GM23338 (cell line): Measurements from ENCODE around the gene TMEM141. TPM values are rescaled to one million over a fixed set of nuclear protein-coding genes. Genes with fewer than 3 reads are reported as not detected.

ENCODE experiments used
- ATAC-seq: fragments of 200-7000 bp; cut with Tn5 transposase; 3 replicates; pipeline ENCODE4 v1.9.1; 2020
- DNase-seq: peaks from one replicate; pipeline ENCODE4 v3.0.0-alpha.2; 2015; ENCODE audit warnings: low spot score
- H2AFZ ChIP-seq: fragments of 200-600 bp; sonication (generic); 2 replicates; pipeline ENCODE4 v1.8.0; 2016; ENCODE audit warnings: antibody characterized with exemption, mild to moderate bottlenecking, moderate library complexity
- H3F3A ChIP-seq: fragments of 200-600 bp; sonication (generic); replicated peaks from 2 replicates; pipeline ENCODE4 v1.8.0; 2017; ENCODE audit warnings: antibody characterized with exemption, mixed run types, low read depth
- H3K27ac ChIP-seq: fragments of 200-600 bp; sonication (generic); 2 replicates; pipeline ENCODE4 v1.6.1; 2016; ENCODE audit warnings: low read depth
- H3K27me3 ChIP-seq: fragments of 200-600 bp; sonication (generic); 2 replicates; pipeline ENCODE4 v1.8.0; 2016; ENCODE audit warnings: mild to moderate bottlenecking, mixed run types, moderate library complexity; ENCODE audit not compliant: insufficient read depth
- H3K36me3 ChIP-seq: fragments of 200-600 bp; sonication (generic); 2 replicates; pipeline ENCODE4 v1.8.0; 2016; ENCODE audit warnings: mild to moderate bottlenecking; ENCODE audit not compliant: insufficient read depth
- H3K4me1 ChIP-seq: fragments of 200-600 bp; sonication (generic); 2 replicates; pipeline ENCODE4 v1.8.0; 2016; ENCODE audit warnings: mild to moderate bottlenecking, moderate library complexity; ENCODE audit not compliant: insufficient read depth
- H3K4me2 ChIP-seq: fragments of 200-600 bp; sonication (generic); 2 replicates; pipeline ENCODE4 v1.7.1; 2017; ENCODE audit warnings: mixed run types
- H3K4me3 ChIP-seq: fragments of 200-600 bp; sonication (generic); 2 replicates; pipeline ENCODE4 v1.6.1; 2016; ENCODE audit warnings: mixed run types
- H3K79me2 ChIP-seq: fragments of 200-600 bp; sonication (generic); replicated peaks from 2 replicates; pipeline ENCODE4 v1.8.0; 2017; ENCODE audit warnings: mild to moderate bottlenecking; ENCODE audit not compliant: insufficient read depth
- H3K9me2 ChIP-seq: fragments of 200-600 bp; sonication (generic); 2 replicates; pipeline ENCODE4 v1.8.0; 2017; ENCODE audit not compliant: insufficient read depth
- H4K20me1 ChIP-seq: fragments of 200-600 bp; sonication (generic); replicated peaks from 2 replicates; pipeline ENCODE4 v1.8.0; 2017; ENCODE audit warnings: mild to moderate bottlenecking; ENCODE audit not compliant: insufficient read depth
- H3K27ac Mint-ChIP-seq: 2 replicates; pipeline ENCODE4 v1.8.0; 2020; ENCODE audit warnings: inconsistent platforms, mild to moderate bottlenecking, moderate library complexity, mixed read lengths
- H3K27me3 Mint-ChIP-seq: 3 replicates; pipeline ENCODE4 v1.8.0; 2022; ENCODE audit warnings: low read depth, mild to moderate bottlenecking, moderate library complexity, mixed read lengths, inconsistent platforms; ENCODE audit not compliant: insufficient read depth, poor library complexity
- H3K36me3 Mint-ChIP-seq: 3 replicates; pipeline ENCODE4 v1.8.0; 2021; ENCODE audit warnings: low read depth, mild to moderate bottlenecking, inconsistent platforms, moderate library complexity, mixed read lengths
- H3K4me1 Mint-ChIP-seq: 3 replicates; pipeline ENCODE4 v1.8.0; 2020; ENCODE audit warnings: mild to moderate bottlenecking, inconsistent platforms, mixed read lengths
- H3K4me3 Mint-ChIP-seq: 3 replicates; pipeline ENCODE4 v1.8.0; 2021; ENCODE audit warnings: moderate library complexity, mild to moderate bottlenecking, inconsistent platforms, mixed read lengths
- H3K9me3 Mint-ChIP-seq: 3 replicates; pipeline ENCODE4 v1.8.0; 2020; ENCODE audit warnings: moderate library complexity, mild to moderate bottlenecking, inconsistent platforms, mixed read lengths
- CREB1 ChIP-seq: fragments of 250-450 bp; sonication (Bioruptor Pico); IDR thresholded peaks from 2 replicates; pipeline ENCODE4 v1.5.0; 2020; ENCODE audit warnings: low read depth, mild to moderate bottlenecking, moderate library complexity
- EZH2 ChIP-seq: fragments of 200-600 bp; sonication (generic); IDR thresholded peaks from one replicate; pipeline ENCODE4 v1.8.0; 2017; ENCODE audit warnings: antibody characterized with exemption, mild to moderate bottlenecking, low read depth; ENCODE audit not compliant: unreplicated experiment
- EZH2phosphoT487 ChIP-seq: fragments of 200-600 bp; sonication (generic); IDR thresholded peaks from one replicate; pipeline ENCODE4 v1.8.1; 2018; ENCODE audit warnings: antibody characterized with exemption; ENCODE audit not compliant: unreplicated experiment
- JUNB ChIP-seq: IDR thresholded peaks from one replicate; pipeline ENCODE4 v1.6.1; 2016; ENCODE audit warnings: antibody characterized with exemption; ENCODE audit not compliant: unreplicated experiment
- NANOG ChIP-seq: IDR thresholded peaks from 2 replicates; pipeline ENCODE4 v1.6.1; 2016; ENCODE audit warnings: antibody characterized with exemption, borderline replicate concordance
- POLR2AphosphoS5 ChIP-seq: IDR thresholded peaks from 2 replicates; pipeline ENCODE4 v1.6.1; 2016; ENCODE audit warnings: antibody characterized with exemption, low read depth
- REST ChIP-seq: IDR thresholded peaks from one replicate; pipeline ENCODE4 v1.6.1; 2018; ENCODE audit warnings: antibody characterized with exemption; ENCODE audit not compliant: unreplicated experiment
- ZNF331 ChIP-seq: fragments of 250-450 bp; sonication (Bioruptor Pico); IDR thresholded peaks from 2 replicates; pipeline ENCODE4 v1.5.0; 2020; ENCODE audit warnings: low read depth, mild to moderate bottlenecking, moderate library complexity
- polyA plus RNA-seq: library from polyadenylated mRNA; unstranded; fragments of >200 nt; fragmentation: Nextera tagmentation; extraction: Ambion mirVana; gene quantifications from 2 replicates; pipeline ENCODE4 v1.2.1, GENCODE V29; 2016
- total RNA-seq: library from RNA; depleted of rRNA; stranded (reverse); fragments of >200 nt; shearing (Covaris generic); gene quantifications from 2 replicates; pipeline ENCODE4 v1.2.3, GENCODE V29; 2014
- TF ChIP-seq, protein P1 (sequence below), 2 experiments: fragments of 200-600 bp in 1 of 2; sonication (generic) in 1 of 2; conservative IDR thresholded peaks; 2 replicates each; pipeline versions ENCODE4 v1.5.1 to v1.6.1; 2016 to 2017; ENCODE audit warnings: antibody characterized with exemption in 2 of 2, low read depth in 2 of 2, mild to moderate bottlenecking in 2 of 2, moderate library complexity in 1 of 2

TMEM141 gene
- total and polyA plus RNA-seq, 2 experiments from 2014 or later = 71.4 to 90.5 TPM

- no peak for TF ChIP-seq POLR2AphosphoS5
- TF ChIP-seq NANOG = no peak
- TF ChIP-seq EZH2phosphoT487 = no peak
- TF ChIP-seq CREB1 (CRISPR knock-in tag) = no peak
- no peak for TF ChIP-seq EZH2
Measured at GRCh38 chr9:136782452-136782851, 8.7 kb upstream of the TMEM141 start (continued).

- no peaks in the 10 kb centered on the region for H3F3A ChIP-seq
- H2AFZ ChIP-seq = no peak overlapping the region
- Mint-ChIP-seq H3K4me1 (peaks cover 3% of the 10 kb centered on the region; the same call in 1 of the 3 replicates), H3K27me3 (peaks cover 7% of the 10 kb centered on the region), H3K27ac (no peak overlapping the region), H3K36me3 (no peaks in the 10 kb centered on the region; the same call in 2 of the 3 replicates), H3K4me3 (no peak overlapping the region), H3K9me3 (no peaks in the 10 kb centered on the region; the same call in 1 of the 3 replicates)
- peak; percentile 60 for DNase-seq
- H3K4me1 ChIP-seq = no peaks in the 10 kb centered on the region
- H3K27ac ChIP-seq = no peak overlapping the region
- H3K36me3 ChIP-seq = no peaks in the 10 kb centered on the region
- H3K79me2 ChIP-seq = no peaks in the 10 kb centered on the region
- H3K27me3 ChIP-seq = no peaks in the 10 kb centered on the region
- no peak overlapping the region for H3K4me2 ChIP-seq
- no peak; the same call in 2 of the 3 replicates for ATAC-seq
- no peak overlapping the region for H3K4me3 ChIP-seq
- no peaks in the 10 kb centered on the region for H4K20me1 ChIP-seq
- no peak for TF ChIP-seq ZNF331 (CRISPR knock-in tag)
- TF ChIP-seq, protein P1, sequence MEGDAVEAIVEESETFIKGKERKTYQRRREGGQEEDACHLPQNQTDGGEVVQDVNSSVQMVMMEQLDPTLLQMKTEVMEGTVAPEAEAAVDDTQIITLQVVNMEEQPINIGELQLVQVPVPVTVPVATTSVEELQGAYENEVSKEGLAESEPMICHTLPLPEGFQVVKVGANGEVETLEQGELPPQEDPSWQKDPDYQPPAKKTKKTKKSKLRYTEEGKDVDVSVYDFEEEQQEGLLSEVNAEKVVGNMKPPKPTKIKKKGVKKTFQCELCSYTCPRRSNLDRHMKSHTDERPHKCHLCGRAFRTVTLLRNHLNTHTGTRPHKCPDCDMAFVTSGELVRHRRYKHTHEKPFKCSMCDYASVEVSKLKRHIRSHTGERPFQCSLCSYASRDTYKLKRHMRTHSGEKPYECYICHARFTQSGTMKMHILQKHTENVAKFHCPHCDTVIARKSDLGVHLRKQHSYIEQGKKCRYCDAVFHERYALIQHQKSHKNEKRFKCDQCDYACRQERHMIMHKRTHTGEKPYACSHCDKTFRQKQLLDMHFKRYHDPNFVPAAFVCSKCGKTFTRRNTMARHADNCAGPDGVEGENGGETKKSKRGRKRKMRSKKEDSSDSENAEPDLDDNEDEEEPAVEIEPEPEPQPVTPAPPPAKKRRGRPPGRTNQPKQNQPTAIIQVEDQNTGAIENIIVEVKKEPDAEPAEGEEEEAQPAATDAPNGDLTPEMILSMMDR (conservative IDR thresholded peaks at IDR 0.05; ENCODE audit: low read depth in 2 of 2) = peak; percentile 30 to 52
- no peaks in the 10 kb centered on the region for H3K9me2 ChIP-seq
Measured at GRCh38 chr9:136784249-136784996, 6.7 kb upstream of the TMEM141 start.

DNA sequence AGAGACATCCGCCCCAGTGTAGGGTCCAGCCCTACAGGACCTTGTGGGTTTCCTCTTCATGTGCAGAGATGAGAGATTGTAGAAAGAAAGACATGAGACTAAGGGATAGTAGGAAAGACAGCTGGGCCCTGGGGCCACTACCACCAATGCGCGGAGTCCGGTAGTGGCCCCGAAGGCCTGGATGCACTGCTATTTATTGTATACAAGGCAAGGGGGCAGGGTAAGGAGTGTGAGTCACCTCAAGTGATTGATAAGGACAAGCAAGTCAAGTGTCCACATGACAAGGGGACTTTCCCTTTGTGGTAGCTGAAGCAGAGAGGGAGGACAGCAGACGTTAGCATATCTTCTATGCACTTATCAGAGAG, 6.2 kb upstream of the TMEM141 start:
- DNase-seq (no peak), ATAC-seq (no peak)
- no peak overlapping the region for H3K27ac ChIP-seq
- H3K36me3 ChIP-seq = no peaks in the 10 kb centered on the region
- H3K36me3 Mint-ChIP-seq = no peaks in the 10 kb centered on the region
- no peak overlapping the region for H3K4me2 ChIP-seq
- H3K4me3 ChIP-seq = no peak overlapping the region
- no peak overlapping the region for H3K4me3 Mint-ChIP-seq
- no peaks in the 10 kb centered on the region for H4K20me1 ChIP-seq
- no peaks in the 10 kb centered on the region; the same call in 2 of the 3 replicates for H3K9me3 Mint-ChIP-seq
- no peaks in the 10 kb centered on the region for H3K9me2 ChIP-seq
- H3K27ac Mint-ChIP-seq = no peak overlapping the region
- peaks cover 3% of the 10 kb centered on the region; the same call in 1 of the 3 replicates for H3K4me1 Mint-ChIP-seq
- no peaks in the 10 kb centered on the region for H3F3A ChIP-seq
- no peaks in the 10 kb centered on the region for H3K79me2 ChIP-seq
- H3K27me3 ChIP-seq = no peaks in the 10 kb centered on the region
- H3K4me1 ChIP-seq = no peaks in the 10 kb centered on the region
- H2AFZ ChIP-seq = no peak overlapping the region
- peaks cover 9% of the 10 kb centered on the region for H3K27me3 Mint-ChIP-seq
- TF ChIP-seq REST (no peak), JUNB (no peak)
